HepG2 (cell line): ENCODE data around the gene NT5C2. TPM values are rescaled to one million over a fixed set of nuclear protein-coding genes. Genes with fewer than 3 reads are reported as not detected.

Experiments
- ATAC-seq: fragments of 200-7000 bp; cut with Tn5 transposase; 3 replicates; pipeline ENCODE4 v1.9.1; 2020; ENCODE audit warnings: mild to moderate bottlenecking, moderate library complexity
- BruUV-seq: library from RNA; stranded (reverse); fragments of 400-500 nt; replicated peaks from 2 replicates; lab custom pipeline; 2021; lab: Mats Ljungman, UMichigan
- CTCF ChIA-PET: fragments of 300-600 bp; formaldehyde crosslinking; extraction: SDS; loops from one replicate; lab custom pipeline; 2021; ENCODE audit warnings: low total read pairs, inconsistent platforms, low intra/inter-chr PET ratio; lab: Yijun Ruan, JAX
- POLR2A ChIA-PET: fragments of 350-600 bp; sonication (Branson Sonifier 250); formaldehyde crosslinking; loops from one replicate; lab custom pipeline; 2020; ENCODE audit warnings: antibody characterized with exemption, inconsistent platforms; lab: Yijun Ruan, JAX
- DNase-seq: peaks from one replicate; pipeline ENCODE4 v3.0.0-alpha.2; 2015; ENCODE audit warnings: low spot score
- FAIRE-seq: peaks from 3 replicates; lab custom pipeline; 2011; peaks lifted over from hg19 to GRCh38; lab: Jason Lieb, UNC
- H2AFZ ChIP-seq: one replicate; pipeline ENCODE4 v1.6.1; 2011; ENCODE audit warnings: low read length, inconsistent platforms
- H3K27ac ChIP-seq: fragments of 300-600 bp; 3 replicates; pipeline ENCODE4 v1.8.0; 2011; ENCODE audit warnings: mixed run types, mild to moderate bottlenecking, mixed read lengths, low read length, inconsistent platforms; ENCODE audit not compliant: insufficient read depth; ENCODE audit errors: extremely low read length
- H3K27me3 ChIP-seq, 2 experiments: fragments of 200-600 bp in 1 of 2; 2 replicates in 1 of 2; 3 replicates in 1 of 2; pipeline versions ENCODE4 v1.6.0 to v1.8.0; 2011; ENCODE audit warnings: low read length in 2 of 2, mild to moderate bottlenecking in 2 of 2, moderate library complexity in 2 of 2, inconsistent platforms in 1 of 2; ENCODE audit not compliant: insufficient read depth in 2 of 2, control insufficient read depth in 1 of 2
- H3K36me3 ChIP-seq, 2 experiments: fragments of 200-600 bp in 1 of 2; replicated peaks in 1 of 2; 2 replicates in 1 of 2; 3 replicates in 1 of 2; pipeline versions ENCODE4 v1.5.1 to v1.8.0; 2011; ENCODE audit warnings: low read length in 2 of 2, inconsistent platforms in 1 of 2; ENCODE audit not compliant: insufficient read depth in 2 of 2, control insufficient read depth in 1 of 2
- H3K4me1 ChIP-seq: 2 replicates; pipeline ENCODE4 v1.5.1; 2012; ENCODE audit warnings: low read length, inconsistent platforms; ENCODE audit not compliant: insufficient read depth
- H3K4me2 ChIP-seq: 2 replicates; pipeline ENCODE4 v1.6.0; 2011; ENCODE audit warnings: low read depth, low read length, inconsistent platforms
- H3K4me3 ChIP-seq, 3 experiments: fragments of 200-600 bp in 1 of 3; sonication (generic), shearing (Covaris generic) in 1 of 3; replicated peaks in 1 of 3; 2 replicates each; pipeline ENCODE4 v1.5.1; 2011 to 2016; ENCODE audit warnings: low read length in 3 of 3, inconsistent platforms in 2 of 3, low read depth in 2 of 3, mild to moderate bottlenecking in 2 of 3, control low read depth in 1 of 3, mixed read lengths in 1 of 3; ENCODE audit not compliant: insufficient read depth in 1 of 3
- H3K79me2 ChIP-seq: one replicate; pipeline ENCODE4 v1.6.1; 2011; ENCODE audit warnings: low read length, inconsistent platforms; ENCODE audit not compliant: insufficient read depth
- H3K9ac ChIP-seq: 2 replicates; pipeline ENCODE4 v1.6.0; 2011; ENCODE audit warnings: mild to moderate bottlenecking, low read depth, low read length, inconsistent platforms; ENCODE audit not compliant: insufficient read depth
- H3K9me3 ChIP-seq: 2 replicates; pipeline ENCODE4 v1.5.1; 2012; ENCODE audit warnings: mild to moderate bottlenecking, low read length
- H4K20me1 ChIP-seq: 2 replicates; pipeline ENCODE4 v1.6.0; 2011; ENCODE audit warnings: inconsistent platforms, mild to moderate bottlenecking, low read length, moderate library complexity; ENCODE audit not compliant: insufficient read depth
- HMGXB4 ChIP-seq, 2 experiments: sonication (generic) in 1 of 2; formaldehyde crosslinking in 1 of 2; IDR thresholded peaks; 2 replicates each; pipeline versions ENCODE4 v1.4.0 to v1.6.1; 2018 to 2020; ENCODE audit warnings: missing genetic modification reagents in 2 of 2, borderline replicate concordance in 1 of 2, low read depth in 1 of 2, mild to moderate bottlenecking in 1 of 2, missing biosample characterization in 1 of 2
- KDM5B ChIP-seq: sonication (generic); formaldehyde crosslinking; IDR thresholded peaks from 2 replicates; pipeline ENCODE4 v1.4.0; 2020; ENCODE audit warnings: missing genetic modification reagents, mild to moderate bottlenecking, borderline replicate concordance
- MED1 ChIP-seq: sonication (generic); formaldehyde crosslinking; IDR thresholded peaks from 2 replicates; pipeline ENCODE4 v1.4.0; 2020; ENCODE audit warnings: missing genetic modification reagents
- RBAK ChIP-seq: sonication (generic); formaldehyde crosslinking; IDR thresholded peaks from 2 replicates; pipeline ENCODE4 v1.5.1; 2020; ENCODE audit warnings: mild to moderate bottlenecking, missing genetic modification reagents
- SIN3A ChIP-seq: IDR thresholded peaks from 2 replicates; pipeline ENCODE4 v1.6.1; 2011; ENCODE audit warnings: low read depth, mild to moderate bottlenecking, control low read depth, low read length, borderline replicate concordance
- SMC3 ChIP-seq: IDR thresholded peaks from 2 replicates; pipeline ENCODE4 v1.6.1; 2011; ENCODE audit warnings: low read length, improper control_type of control experiment
- ZFP36 ChIP-seq: fragments of 150-350 bp; IDR thresholded peaks from 2 replicates; pipeline ENCODE4 v1.6.1; 2018; ENCODE audit warnings: borderline replicate concordance, low read length, low read depth; ENCODE audit not compliant: partially characterized antibody
- ZNF24 ChIP-seq: fragments of 450-650 bp; IDR thresholded peaks from 2 replicates; pipeline ENCODE4 v1.6.1; 2017; ENCODE audit warnings: antibody characterized with exemption, mild to moderate bottlenecking
- ZNF274 ChIP-seq: sonication (generic); formaldehyde crosslinking; IDR thresholded peaks from 2 replicates; pipeline ENCODE4 v1.5.1; 2020; ENCODE audit warnings: mild to moderate bottlenecking, missing genetic modification reagents
- ZNF569 ChIP-seq: sonication (generic); formaldehyde crosslinking; IDR thresholded peaks from 2 replicates; pipeline ENCODE4 v1.5.0; 2020; ENCODE audit warnings: mild to moderate bottlenecking, missing genetic modification reagents, moderate library complexity, borderline replicate concordance
- WGBS: methylation state at CpG from one replicate; pipeline ENCODE4 v1.1.6; 2017; ENCODE audit warnings: low lambda C conversion rate; 5-methylcytosine and 5-hydroxymethylcytosine counted together
- in situ Hi-C: cut with HindIII; loops from 2 replicates; pipeline ENCODE4 v1.10.0; 2017; ENCODE audit warnings: low pct_unique_long_range_greater_than_20kb; ENCODE audit not compliant: extremely low pct_ligation_motif_present
- intact Hi-C: fragments of 100-400 bp; cut with micrococcal nuclease; formaldehyde crosslinking; loops from one replicate; pipeline ENCODE4 v1.10.0; 2022; ENCODE audit not compliant: unreplicated experiment
- polyA plus RNA-seq, 8 experiments: library from polyadenylated mRNA; depleted of rRNA in 3 of 8; stranded (reverse) in 7 of 8; unstranded in 1 of 8; fragments of >200 nt; fragmentation: Illumina TruSeq in 4 of 8; extraction: Trizol in 4 of 8; gene quantifications; 2 replicates each; pipeline versions ENCODE4 v1.2.1 to v1.2.3, GENCODE V29; 2011 to 2016; ENCODE audit warnings: low read depth in 4 of 8, missing spikeins in 1 of 8, mixed read lengths in 1 of 8; ENCODE audit not compliant: insufficient read depth in 1 of 8
- total RNA-seq, 5 experiments: library from RNA; depleted of rRNA; stranded (reverse); fragments of >200 nt; fragmentation: Illumina TruSeq; extraction: Trizol; gene quantifications; 2 replicates each; pipeline ENCODE4 v1.2.3, GENCODE V29; 2016; ENCODE audit warnings: low read depth in 1 of 5
- TF ChIP-seq, protein P1 (sequence below): sonication (generic); formaldehyde crosslinking; IDR thresholded peaks from 2 replicates; pipeline ENCODE4 v1.4.0; 2020; ENCODE audit warnings: missing genetic modification reagents
- TF ChIP-seq, protein P2 (sequence below): sonication (generic); formaldehyde crosslinking; IDR thresholded peaks from 2 replicates; pipeline ENCODE4 v1.5.1; 2020; ENCODE audit warnings: mild to moderate bottlenecking, missing genetic modification reagents, moderate library complexity

Gene NT5C2
- total and polyA plus RNA-seq, 2 of the 13 experiments (the other 11 are each of a cell fraction or from before 2014, with no cell fraction given): 40.6 to 55.2 TPM

- no peak for TF ChIP-seq SIN3A
- no peak for TF ChIP-seq ZFP36
Measured at GRCh38 chr10:103072276-103072675, 120.8 kb downstream of the NT5C2 start (continued).

GRCh38 chr10:103069453-103070331 is 123.4 kb downstream of the NT5C2 start:
- ChIA-PET POLR2A (interaction anchor here (1.2 kb wide), 1 partner anchor 152 kb away, joined by 3 read pairs; the partner anchor contains the start of gene CNNM2), CTCF (interaction anchor here (0.7 to 4.1 kb wide), 5 partner anchors 153 to 235 kb away, joined by 3 to 63 read pairs (median 4); partner anchors contain the start of genes CNNM2 and CYP17A1)
- Histone ChIP-seq H3K36me3 (peaks cover 6 to 23% of the 10 kb centered on the region in 2 experiments), H3K79me2 (no peaks in the 10 kb centered on the region), H3K4me1 (no peaks in the 10 kb centered on the region), H2AFZ (no peak overlapping the region), H3K9ac (no peak overlapping the region), H3K4me2 (no peak overlapping the region), H3K27me3 (no peaks in the 10 kb centered on the region), H4K20me1 (no peaks in the 10 kb centered on the region), H3K27ac (no peak overlapping the region), H3K9me3 (no peaks in the 10 kb centered on the region), H3K4me3 (no peak overlapping the region)
- BruUV-seq: no TSS peak
- WGBS: 69% methylated on average over 12 of the region's 16 CpGs
- intact Hi-C loops (loop anchor here (1.0 kb wide), 2 partner anchors 152 to 234 kb away; no protein-coding TSS in a partner anchor), in situ Hi-C loops (loop anchor here (5.0 to 25.0 kb wide), 3 partner anchors 152 to 332 kb away; partner anchors contain the start of genes CNNM2 and WBP1L)
- peak; percentile 41 for DNase-seq
- FAIRE-seq: peak; percentile 76
- ATAC-seq: peak; percentile 81
- no peak for TF ChIP-seq ZNF569 (CRISPR knock-in tag)
- TF ChIP-seq RBAK (CRISPR knock-in tag): no peak
- TF ChIP-seq, protein P1, sequence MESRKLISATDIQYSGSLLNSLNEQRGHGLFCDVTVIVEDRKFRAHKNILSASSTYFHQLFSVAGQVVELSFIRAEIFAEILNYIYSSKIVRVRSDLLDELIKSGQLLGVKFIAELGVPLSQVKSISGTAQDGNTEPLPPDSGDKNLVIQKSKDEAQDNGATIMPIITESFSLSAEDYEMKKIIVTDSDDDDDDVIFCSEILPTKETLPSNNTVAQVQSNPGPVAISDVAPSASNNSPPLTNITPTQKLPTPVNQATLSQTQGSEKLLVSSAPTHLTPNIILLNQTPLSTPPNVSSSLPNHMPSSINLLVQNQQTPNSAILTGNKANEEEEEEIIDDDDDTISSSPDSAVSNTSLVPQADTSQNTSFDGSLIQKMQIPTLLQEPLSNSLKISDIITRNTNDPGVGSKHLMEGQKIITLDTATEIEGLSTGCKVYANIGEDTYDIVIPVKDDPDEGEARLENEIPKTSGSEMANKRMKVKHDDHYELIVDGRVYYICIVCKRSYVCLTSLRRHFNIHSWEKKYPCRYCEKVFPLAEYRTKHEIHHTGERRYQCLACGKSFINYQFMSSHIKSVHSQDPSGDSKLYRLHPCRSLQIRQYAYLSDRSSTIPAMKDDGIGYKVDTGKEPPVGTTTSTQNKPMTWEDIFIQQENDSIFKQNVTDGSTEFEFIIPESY (CRISPR knock-in tag): peak; percentile 98
- no peak for TF ChIP-seq ZNF24
- no peak for TF ChIP-seq KDM5B (CRISPR knock-in tag)
- 0 out of 2 replicates have a peak, but pooled peaks have one; percentile 11 for TF ChIP-seq MED1
- no peak for TF ChIP-seq ZNF274 (CRISPR knock-in tag)
- TF ChIP-seq HMGXB4 (CRISPR knock-in tag; IDR thresholded peaks at IDR 0.05; ENCODE audit: borderline replicate concordance in 1 of 2, low read depth in 1 of 2): 0 out of 4 replicates have a peak, but pooled peaks of 1 of the 2 experiments have one; percentile 30
- TF ChIP-seq, protein P2, sequence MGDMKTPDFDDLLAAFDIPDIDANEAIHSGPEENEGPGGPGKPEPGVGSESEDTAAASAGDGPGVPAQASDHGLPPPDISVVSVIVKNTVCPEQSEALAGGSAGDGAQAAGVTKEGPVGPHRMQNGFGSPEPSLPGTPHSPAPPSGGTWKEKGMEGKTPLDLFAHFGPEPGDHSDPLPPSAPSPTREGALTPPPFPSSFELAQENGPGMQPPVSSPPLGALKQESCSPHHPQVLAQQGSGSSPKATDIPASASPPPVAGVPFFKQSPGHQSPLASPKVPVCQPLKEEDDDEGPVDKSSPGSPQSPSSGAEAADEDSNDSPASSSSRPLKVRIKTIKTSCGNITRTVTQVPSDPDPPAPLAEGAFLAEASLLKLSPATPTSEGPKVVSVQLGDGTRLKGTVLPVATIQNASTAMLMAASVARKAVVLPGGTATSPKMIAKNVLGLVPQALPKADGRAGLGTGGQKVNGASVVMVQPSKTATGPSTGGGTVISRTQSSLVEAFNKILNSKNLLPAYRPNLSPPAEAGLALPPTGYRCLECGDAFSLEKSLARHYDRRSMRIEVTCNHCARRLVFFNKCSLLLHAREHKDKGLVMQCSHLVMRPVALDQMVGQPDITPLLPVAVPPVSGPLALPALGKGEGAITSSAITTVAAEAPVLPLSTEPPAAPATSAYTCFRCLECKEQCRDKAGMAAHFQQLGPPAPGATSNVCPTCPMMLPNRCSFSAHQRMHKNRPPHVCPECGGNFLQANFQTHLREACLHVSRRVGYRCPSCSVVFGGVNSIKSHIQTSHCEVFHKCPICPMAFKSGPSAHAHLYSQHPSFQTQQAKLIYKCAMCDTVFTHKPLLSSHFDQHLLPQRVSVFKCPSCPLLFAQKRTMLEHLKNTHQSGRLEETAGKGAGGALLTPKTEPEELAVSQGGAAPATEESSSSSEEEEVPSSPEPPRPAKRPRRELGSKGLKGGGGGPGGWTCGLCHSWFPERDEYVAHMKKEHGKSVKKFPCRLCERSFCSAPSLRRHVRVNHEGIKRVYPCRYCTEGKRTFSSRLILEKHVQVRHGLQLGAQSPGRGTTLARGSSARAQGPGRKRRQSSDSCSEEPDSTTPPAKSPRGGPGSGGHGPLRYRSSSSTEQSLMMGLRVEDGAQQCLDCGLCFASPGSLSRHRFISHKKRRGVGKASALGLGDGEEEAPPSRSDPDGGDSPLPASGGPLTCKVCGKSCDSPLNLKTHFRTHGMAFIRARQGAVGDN: peak; percentile 39
- TF ChIP-seq SMC3: peak; percentile 87
